AG08395 (cell line): ENCODE results near the gene CHMP6.

Experiments used
- DNase-seq: peaks from one replicate; pipeline ENCODE4 v3.0.0; 2012; ENCODE audit warnings: mixed read lengths, low spot score

Gene CHMP6

DNA sequence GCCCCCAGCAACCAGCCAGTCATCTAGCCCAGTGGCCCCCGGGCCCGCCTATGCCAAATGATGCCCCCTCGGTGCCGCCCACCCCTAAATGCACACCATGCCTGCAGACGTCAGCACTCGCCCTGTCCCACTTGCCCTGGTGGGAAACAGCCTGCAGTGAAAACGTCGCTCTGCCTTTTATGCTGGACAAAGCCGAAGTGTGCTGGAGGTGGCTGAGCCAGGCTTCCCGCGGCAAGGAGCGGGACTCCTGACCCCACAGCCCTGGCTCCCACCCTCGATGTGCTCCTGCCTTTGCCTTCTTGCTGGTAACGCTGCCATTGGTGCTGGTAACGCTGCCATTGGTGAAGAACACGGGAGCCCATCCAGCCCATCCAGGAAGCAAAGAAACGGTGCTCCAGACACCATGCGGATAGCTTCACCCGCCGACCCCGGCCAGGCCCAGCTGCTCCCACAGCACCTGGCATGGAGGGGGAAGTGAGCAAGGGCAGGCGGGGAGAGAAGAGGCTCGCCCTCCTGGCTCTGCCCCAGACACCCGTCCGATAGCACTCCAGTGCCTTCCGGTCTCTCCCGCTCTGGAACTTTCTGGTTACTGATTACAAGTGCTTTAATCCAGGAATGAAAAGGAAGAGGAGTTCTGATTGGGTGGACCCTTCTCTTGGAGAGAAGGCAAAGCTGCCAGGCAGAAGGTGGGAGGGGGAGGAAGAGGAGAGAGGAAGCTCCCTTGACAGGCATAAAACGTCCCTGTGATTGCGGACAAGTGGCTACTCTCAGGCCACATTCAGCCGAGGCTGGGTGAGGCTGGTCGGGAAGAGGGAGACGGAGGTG lies 39.3 kb downstream of the CHMP6 start:
- no peak for DNase-seq

GRCh38 chr17:81031566-81032550 lies 40.2 kb downstream of the CHMP6 start:
- no peak for DNase-seq

GRCh38 chr17:81032641-81033480 lies 41.2 kb downstream of the CHMP6 start:
- no peak for DNase-seq

- no peak for DNase-seq
Measured at GRCh38 chr17:81033535-81034167, 42.0 kb downstream of the CHMP6 start.

DNA sequence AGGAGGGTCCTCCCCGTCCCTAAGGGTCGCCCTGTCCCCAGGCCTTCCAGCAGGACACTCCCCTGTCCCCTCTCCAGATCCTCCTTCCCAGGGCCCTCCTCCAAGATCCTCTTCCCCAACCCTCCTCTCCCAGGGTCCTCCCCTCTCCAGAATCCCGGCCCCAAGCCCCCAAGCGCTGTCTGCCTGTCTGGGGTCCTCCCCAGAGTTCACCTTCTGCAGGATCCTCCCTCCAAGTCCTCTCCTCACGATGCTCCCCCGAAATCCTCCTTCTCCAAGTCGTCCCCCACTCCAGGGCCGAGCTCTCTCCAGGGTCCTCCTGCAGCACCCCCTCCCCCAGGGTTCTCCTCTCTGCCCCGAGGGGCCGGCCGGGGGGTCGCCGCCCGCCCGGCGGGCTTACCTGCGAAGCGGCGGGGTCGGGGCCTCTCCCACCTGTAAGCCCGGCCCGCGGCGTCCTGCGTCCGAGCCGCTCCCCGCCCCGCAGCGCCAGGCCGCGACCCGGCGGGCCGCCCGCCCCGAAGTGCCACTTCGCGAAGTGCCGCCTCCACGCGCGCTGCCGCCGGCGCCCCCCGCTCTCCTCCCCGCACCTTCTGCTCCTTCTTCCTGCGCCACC lies 42.6 kb downstream of the CHMP6 start:
- DNase-seq = no peak

GRCh38 chr17:81034779-81035520 lies 43.3 kb downstream of the CHMP6 start, which contains the start of gene BAIAP2:
BAIAP2 (plus strand) TSS chr17:81035151; CDS start chr17:81035255, 104 bp downstream.
- peak; percentile 100 for DNase-seq

- no peak for DNase-seq
Measured at GRCh38 chr17:81035521-81036196, 44.0 kb downstream of the CHMP6 start.

GRCh38 chr17:81036197-81036941 lies 44.7 kb downstream of the CHMP6 start:
- DNase-seq = peak; percentile 31

- no peak for DNase-seq
Measured at GRCh38 chr17:81037026-81037797, 45.6 kb downstream of the CHMP6 start.

GRCh38 chr17:81037798-81038733 lies 46.4 kb downstream of the CHMP6 start:
- no peak for DNase-seq

DNA sequence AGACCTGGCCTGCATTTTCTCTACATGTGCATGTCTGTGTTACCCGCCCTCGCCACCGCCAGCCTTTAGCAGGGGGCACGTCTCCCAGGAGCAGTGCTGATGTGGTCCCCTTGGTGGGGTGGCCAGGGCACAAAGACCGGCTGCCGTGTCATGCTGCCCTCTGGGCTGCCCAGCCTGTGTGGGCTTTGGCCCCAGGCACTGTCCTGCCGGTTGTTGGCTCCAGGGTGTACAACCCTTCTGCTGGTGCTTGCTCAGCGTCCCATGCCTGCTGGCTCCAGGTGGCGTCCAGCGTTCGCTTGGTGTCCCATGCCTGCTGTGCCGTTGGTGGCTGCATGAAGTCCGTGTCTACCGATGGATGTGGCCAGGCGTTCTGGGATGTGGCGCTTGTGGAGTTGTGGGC lies 47.5 kb downstream of the CHMP6 start:
- no peak for DNase-seq

GRCh38 chr17:81039854-81040758 lies 48.5 kb downstream of the CHMP6 start:
- peak; percentile 69 for DNase-seq

GRCh38 chr17:81040791-81041337 lies 49.2 kb downstream of the CHMP6 start:
- DNase-seq = peak; percentile 42

GRCh38 chr17:81042606-81043005 lies 51.0 kb downstream of the CHMP6 start:
- no peak for DNase-seq

DNA sequence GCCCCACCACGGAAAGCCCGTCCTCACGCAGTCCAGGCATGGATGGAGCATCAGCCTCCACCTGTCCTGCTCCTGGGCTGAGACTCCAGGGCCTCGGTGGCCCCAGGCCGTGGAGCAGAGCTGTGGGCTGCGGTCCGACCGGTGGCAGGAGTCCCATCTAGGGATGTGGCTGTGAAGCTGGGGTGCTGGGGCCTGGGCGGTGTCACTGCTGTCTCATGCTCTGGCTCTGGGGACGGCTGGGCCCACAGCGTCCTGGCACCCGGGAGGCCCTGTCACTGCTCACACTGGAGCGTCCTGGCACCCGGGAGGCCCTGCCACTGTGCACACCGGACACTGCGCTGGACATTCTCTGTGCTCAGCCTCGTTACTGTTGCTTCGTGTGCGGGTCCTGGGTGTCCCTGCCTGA lies 51.7 kb downstream of the CHMP6 start:
- no peak for DNase-seq
